Prostate gland (tissue), 2 donors: Measurements from ENCODE around the gene CLEC3A.

Source experiments
- POLR2AphosphoS5 ChIP-seq: sonication (generic); formaldehyde crosslinking; IDR thresholded peaks from one replicate; pipeline ENCODE4 v1.6.1; 2017; ENCODE audit warnings: antibody characterized with exemption
- TF ChIP-seq, protein P1 (sequence below), 4 experiments: fragments of 200-600 bp in 2 of 4; fragments of 450-650 bp in 2 of 4; sonication (generic) in 2 of 4; IDR thresholded peaks; 1 replicate in 3 of 4; 2 replicates in 1 of 4; pipeline ENCODE4 v1.5.1; 2016 to 2019; ENCODE audit warnings: antibody characterized with exemption in 4 of 4, mild to moderate bottlenecking in 2 of 4, moderate library complexity in 2 of 4

DNA sequence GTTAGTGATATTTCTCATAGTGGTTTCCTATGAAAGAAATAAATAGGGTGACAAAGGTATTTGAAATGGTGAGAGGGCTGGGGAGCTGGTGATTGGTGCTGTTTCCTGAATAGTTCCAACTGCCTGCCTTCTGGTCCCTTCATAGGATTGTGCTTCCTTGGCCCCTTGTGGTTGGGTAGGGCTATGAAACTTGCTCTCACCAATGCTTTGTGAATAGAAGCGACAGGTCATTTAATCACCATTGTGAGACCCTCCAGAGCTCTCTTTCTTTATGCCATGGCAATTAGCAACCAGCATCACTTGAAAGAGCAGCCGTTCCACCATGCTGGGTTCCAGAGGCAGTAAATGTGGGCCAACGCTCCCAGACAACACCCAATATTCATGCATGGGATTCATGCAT, 53.5 kb downstream of the CLEC3A start:
- TF ChIP-seq, protein P1, sequence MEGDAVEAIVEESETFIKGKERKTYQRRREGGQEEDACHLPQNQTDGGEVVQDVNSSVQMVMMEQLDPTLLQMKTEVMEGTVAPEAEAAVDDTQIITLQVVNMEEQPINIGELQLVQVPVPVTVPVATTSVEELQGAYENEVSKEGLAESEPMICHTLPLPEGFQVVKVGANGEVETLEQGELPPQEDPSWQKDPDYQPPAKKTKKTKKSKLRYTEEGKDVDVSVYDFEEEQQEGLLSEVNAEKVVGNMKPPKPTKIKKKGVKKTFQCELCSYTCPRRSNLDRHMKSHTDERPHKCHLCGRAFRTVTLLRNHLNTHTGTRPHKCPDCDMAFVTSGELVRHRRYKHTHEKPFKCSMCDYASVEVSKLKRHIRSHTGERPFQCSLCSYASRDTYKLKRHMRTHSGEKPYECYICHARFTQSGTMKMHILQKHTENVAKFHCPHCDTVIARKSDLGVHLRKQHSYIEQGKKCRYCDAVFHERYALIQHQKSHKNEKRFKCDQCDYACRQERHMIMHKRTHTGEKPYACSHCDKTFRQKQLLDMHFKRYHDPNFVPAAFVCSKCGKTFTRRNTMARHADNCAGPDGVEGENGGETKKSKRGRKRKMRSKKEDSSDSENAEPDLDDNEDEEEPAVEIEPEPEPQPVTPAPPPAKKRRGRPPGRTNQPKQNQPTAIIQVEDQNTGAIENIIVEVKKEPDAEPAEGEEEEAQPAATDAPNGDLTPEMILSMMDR (IDR thresholded peaks at IDR 0.05): no peak
- no peak for TF ChIP-seq POLR2AphosphoS5
